ENCODE measurements around the gene CERS1.
"Not testable (repeated sequence)": the region's sequence is repeated elsewhere in the genome, so short reads cannot be mapped to it uniquely, and the experiment has no call there.

Gene CERS1

DNA sequence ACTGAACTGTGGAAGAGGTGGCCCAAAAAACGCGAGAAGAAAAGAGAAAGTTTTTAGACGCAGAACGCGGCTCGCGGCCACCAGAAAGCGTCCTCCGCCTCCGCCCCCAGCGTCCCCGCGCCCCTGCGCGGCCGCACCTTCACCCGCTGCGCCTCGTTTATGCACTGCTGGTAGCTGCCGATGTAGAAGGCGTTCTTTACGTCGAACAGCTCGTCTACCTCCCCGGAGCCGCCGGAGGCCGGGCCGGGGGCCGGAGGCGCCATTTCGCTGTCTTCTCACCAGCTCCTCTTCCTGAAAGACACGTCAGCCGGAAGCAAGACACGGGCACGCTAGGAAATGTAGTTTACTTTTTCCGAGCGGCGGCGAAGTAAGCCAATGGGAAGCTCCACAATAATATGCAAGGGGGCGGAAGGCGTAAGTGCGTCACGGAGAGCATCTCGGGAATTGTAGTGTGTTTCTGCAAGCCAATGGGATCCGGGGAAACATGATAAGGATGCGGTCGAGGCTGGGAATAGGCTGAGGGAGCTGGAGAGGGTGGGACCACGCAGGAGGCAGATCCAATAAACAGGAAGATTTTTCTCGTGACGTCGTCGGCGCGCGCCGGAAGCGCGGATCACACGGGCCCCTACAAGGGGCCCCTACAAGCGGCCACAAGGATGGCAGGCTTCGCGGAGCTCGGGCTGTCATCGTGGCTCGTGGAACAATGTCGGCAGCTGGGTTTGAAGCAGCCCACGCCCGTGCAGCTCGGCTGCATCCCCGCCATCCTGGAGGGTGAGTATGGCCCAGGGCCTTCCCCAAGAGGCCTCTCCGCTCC is 23.3 kb upstream of the CERS1 start, which contains the start of the genes COPE and DDX49:
TSS of gene COPE (minus strand) at position 302 of the 814 bp plus-strand sequence. CDS start at position 263, 39 bp downstream.
TSS of gene DDX49 (plus strand) at position 630 of the 814 bp plus-strand sequence. CDS start at position 657, 27 bp downstream.
- DNase-seq, result peak; percentile 96

GRCh38 chr19:18917593-18917992 is 21.6 kb upstream of the CERS1 start:
- not testable (repeated sequence) for DNase-seq

- DNase-seq, result no peak
These were observed 19.7 kb upstream of the CERS1 start for GRCh38 chr19:18915639-18916038.

GRCh38 chr19:18913466-18913865 is 17.5 kb upstream of the CERS1 start:
- DNase-seq, result no peak

DNA sequence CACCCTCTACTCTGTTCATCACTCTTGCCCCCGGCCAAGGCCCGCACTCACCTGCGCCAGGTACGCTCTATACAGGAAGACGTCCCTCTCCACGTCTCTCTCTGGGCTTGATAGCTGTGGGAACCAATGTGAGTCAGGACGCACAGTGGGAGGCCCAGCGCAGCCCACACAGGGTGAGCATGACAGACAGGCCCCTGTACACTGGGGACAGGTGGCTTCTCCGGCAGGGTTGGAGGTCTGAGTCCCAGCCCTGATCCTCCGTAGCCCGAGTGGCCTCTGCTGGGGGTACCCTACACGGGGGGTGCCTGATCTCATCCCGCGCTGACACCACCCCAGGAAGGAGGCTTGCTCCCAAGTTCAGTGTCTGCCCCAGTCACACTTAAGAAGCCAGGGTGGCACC is 17.0 kb upstream of the CERS1 start:
- no peak for DNase-seq

DNA sequence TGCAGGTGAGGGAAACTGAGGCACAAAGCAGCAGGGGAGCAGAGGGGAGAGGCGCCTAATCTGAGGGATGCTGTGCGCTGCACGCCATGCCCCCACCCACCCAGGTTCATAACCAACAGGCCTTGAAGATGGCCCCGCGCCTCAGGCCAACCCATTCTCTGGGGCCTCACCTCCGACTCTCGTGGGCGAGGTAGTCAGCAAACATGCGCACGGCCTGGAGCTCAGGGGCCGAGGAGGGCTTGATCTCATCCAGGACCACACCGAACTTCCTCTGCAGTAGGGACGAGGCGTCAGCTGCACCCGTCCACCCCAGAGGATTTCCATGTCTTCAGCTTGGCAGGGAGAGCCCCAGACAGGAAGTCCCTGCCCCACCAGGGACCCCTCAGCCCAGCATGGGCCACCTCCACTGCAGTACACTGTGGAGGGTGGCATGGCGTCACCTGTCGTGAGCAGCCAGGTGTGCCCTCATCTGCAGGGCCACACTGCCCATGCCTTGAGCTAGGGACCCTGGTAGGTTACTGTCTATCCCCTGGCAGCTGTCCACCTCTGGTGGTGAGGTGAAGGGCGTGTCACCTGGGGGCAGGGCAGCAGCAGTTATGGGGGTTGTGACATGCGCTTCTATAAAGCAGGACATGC is 15.0 kb upstream of the CERS1 start:
- DNase-seq, result no peak

- DNase-seq, result no peak
These were observed 14.1 kb upstream of the CERS1 start for GRCh38 chr19:18910010-18910409.

DNA sequence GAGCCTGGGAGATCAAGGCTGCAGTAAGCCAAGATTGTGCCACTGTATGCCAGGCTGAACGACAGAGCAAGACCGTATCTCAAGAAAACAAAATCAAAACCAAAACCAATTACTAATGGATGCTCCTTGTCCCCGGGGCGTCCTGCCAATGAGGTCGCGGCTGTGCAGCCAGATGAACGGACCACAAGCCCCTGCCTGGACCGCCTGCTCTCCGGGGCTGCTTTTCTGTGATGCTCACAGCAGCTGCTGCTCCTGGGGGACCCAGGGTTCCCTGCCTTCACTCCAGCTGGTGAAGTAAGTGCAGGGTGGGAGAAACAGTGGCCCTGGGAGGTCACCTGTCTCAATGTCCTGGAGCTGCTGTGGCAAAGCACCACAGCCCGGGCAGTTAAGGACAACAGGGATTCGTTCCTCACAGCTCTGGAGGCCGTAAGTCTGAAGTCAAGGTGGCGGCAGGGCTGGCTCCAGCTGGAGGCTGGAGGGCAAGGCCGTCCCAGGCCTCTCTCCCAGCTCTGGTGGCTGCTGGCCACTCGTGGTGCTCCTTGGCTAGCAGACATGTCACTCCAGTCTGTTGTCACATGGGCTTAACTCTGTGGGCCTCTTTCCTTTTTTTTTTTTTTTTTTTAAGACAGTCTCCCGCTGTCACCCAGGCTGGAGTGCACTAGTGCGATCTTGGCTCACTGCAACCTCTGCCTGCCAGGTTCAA is 13.1 kb upstream of the CERS1 start:
- no peak for DNase-seq

DNA sequence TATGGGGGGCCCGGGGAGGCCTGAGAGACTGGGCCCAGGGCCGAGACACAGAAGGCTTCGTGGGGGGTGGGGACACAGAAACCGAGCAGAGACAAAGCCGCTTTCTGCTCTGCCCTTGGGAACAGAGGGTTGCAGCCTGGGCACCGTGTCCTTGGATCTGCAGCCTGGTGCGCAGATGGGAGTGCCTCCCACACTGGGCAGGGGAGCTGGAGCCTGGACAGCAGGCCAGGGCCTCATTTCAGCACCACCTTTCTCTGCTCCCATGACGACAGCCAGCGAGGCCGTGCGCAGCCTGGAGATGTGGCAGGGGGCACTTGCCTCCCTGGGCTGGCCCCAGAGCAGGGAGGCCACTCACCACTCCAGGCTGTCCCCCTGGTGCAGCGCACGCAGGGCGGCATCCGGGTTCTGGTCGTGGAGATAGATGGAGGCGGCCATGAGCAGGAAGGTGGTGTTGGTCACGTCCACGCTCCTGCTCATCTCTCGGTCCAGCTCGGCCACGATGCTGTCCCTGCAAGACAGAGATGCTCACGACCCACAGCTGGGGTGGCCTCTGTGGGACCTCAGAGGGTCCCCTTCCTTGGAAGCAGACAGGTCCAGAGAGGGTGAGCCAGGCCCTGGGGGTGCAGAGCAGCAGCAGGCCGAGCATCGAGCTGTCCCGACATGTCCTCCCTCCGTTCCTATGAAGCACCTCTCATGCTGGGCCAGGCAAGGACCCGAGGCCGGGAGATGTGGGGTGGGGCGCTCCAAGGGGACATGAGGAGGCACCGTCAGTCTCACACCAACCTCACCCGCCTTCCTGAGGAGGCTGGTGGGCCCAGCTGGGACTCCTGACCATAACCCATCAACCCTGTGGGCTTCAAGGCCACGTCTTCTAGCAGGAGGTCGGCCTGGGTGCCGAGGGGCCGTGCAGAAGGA is 10.9 kb upstream of the CERS1 start:
- DNase-seq, result no peak

GRCh38 chr19:18905513-18906236 is 9.7 kb upstream of the CERS1 start:
- DNase-seq, result no peak

GRCh38 chr19:18905058-18905456 is 9.1 kb upstream of the CERS1 start:
- DNase-seq, result no peak

- DNase-seq, result no peak
These were observed 8.5 kb upstream of the CERS1 start for GRCh38 chr19:18904334-18905057.

- DNase-seq, result no peak
These were observed 7.4 kb upstream of the CERS1 start for GRCh38 chr19:18903156-18904037.

DNA sequence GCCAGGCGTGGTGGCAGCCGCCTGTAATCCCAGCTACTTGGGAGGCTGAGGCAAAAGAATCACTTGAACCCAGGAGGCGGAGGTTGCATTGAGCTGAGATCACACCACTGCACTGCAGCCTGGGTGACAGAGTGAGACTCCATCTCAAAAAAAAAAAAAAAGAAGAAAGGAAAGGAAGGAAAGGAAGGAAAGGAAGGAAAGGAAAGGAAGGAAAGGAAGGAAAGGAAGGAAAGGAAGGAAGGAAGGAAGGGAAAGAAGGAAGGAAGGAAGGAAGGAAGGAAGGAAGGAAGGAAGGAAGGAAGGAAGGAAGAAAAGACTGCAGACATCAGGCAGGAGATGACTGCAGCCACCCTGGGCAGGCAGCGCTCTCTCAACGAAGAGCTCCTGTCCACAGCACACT is 6.6 kb upstream of the CERS1 start:
- DNase-seq, result not testable (repeated sequence)

DNA sequence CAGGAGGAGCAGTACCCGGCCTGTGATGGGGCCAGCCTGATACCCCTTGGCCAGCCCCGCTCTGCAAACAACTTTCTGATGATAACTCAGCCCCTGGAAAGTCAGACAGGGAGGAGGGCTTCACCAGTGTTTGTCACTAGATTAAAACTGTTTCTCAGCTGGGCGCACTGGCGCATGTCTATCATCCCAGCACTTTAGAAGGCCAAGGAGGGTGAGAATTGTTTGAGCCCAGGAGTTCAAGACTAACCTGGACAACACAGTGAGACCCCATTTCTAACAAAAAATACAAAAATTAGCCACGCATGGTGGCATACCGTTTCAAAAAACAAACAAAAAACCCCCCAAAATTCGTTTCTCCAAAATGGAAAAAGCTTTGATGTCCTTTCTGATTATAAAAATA is 5.5 kb upstream of the CERS1 start:
- no peak for DNase-seq

DNA sequence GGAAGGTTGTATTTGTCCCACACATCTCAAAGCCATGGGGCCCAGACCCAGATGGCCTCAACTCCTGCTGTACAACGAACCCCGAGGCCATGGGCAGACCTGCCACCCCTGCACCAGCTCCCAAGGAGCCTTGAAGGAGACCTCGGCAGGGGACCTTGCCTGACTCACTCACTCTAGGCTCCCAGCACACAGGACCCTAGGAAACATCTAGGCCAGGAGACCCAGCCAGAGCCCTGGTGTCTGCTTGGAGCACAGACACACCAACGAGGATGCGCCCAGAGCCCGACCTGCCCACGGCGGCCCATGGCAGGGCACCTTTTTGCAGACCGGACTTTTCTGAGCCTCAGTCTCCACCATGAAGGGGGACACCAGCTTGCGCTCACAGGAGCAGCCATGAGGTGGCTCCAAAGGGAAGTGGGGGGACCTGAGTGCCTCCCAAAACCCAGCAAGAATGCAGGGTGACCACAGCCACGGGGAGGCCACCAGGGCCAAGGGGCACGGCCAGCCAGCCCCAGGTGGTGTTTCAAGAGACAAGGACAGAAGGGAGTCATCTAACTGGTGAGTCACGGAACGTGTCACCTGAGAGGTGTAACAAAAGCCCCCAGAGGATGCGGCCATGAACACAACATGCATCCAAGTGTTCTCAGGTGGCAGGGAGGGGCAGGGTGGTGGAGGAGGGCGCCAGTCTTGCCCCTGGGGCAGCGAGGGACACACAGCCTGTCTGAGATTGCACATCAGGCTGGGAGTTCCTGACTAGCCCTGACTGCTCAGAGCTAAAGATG is 4.9 kb upstream of the CERS1 start:
- DNase-seq, result no peak

DNA sequence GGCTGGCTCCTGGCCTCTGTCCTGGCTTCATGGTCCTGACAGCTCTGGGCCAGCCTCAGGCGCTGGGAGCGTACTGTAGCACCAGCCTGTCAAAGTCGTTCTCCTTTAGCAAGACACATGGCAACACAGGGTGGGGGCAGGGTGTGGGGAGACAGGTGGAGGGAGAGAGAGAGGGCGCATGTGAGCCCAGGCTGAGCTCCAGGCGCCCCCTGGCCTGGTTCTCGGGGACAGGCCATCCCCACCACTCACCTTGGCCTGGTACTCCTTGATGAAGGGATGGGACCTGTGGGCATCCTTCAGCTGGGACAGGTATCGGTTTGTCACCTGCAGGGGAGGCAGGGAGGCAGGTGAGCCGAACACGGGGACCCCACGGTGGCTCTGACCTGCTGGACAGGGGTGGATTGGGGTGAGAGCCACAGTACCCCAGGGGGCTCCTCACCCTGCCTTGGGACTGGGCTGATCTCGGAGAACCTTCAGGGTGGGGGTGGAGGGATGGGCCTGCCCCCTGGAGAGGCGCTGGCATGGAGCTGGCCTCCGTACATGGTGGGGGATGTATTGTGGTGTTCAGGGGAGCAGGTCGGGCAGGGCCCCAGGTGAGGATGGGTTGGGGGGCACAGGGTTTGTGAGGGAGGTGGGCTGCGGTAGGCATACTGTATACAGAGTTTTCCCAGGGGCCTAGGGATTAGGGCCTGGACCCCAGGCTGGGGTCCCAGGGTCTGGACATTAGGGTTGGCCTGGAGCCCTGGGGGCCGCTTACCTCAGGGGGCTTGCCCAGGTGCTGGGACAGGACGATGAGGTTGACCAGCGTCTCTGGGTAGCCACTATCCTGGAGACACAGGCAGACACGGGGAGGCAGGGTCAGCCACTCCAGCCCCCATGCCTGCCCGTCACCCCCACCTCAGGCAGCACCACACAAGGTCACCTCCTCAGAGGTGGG is 3.9 kb upstream of the CERS1 start:
- DNase-seq, result no peak
